ENCODE data around the gene NUCB2.

NUCB2 gene

DNA sequence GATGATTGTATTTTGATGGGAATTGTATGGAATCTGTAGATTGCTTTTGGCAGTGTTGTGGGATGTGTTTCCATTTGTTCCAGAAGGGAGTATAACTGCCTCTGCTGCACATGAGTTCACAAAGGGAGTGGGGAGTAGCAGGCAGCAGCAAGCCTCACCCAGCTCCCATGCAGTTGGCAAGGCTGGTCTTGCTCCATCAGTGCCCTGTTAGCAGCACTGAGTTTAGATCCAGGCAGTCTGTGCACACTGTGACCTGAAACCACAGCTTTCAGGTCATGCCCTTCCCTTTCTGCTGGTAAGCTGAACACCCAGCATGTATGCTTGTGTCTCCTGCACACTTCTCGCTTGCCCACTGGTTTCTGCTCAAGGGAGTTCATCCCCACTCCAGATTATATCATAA is 3.7 kb upstream of the NUCB2 start:
- DNase-seq, result no peak

DNA sequence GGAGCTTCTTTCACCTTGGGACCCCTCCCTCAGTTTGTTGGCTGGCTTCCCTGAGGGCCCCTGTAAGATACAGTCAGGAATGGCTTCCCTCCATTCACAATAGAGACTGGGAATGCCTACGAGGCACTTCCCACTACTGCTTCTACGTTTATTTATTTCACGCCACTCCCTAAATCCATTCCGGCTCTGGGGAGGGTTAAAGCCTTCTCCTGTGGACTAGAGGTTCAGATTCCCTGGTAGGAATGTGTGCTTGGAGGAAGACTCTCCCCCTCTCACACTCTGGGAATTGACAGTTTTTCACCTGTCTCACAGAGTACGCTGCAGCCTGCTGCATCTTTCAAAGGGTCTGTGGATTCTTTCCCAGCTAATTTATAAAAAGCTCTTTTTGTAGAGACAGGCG is 3.3 kb upstream of the NUCB2 start:
- no peak for DNase-seq

- no peak for DNase-seq
These were observed 2.8 kb upstream of the NUCB2 start for GRCh38 chr11:17273668-17274282.

GRCh38 chr11:17275400-17276235 is 921 bp upstream of the NUCB2 start:
- no peak for DNase-seq

GRCh38 chr11:17277024-17277584 is 565 bp downstream of the NUCB2 start:
- peak; percentile 30 for DNase-seq

DNA sequence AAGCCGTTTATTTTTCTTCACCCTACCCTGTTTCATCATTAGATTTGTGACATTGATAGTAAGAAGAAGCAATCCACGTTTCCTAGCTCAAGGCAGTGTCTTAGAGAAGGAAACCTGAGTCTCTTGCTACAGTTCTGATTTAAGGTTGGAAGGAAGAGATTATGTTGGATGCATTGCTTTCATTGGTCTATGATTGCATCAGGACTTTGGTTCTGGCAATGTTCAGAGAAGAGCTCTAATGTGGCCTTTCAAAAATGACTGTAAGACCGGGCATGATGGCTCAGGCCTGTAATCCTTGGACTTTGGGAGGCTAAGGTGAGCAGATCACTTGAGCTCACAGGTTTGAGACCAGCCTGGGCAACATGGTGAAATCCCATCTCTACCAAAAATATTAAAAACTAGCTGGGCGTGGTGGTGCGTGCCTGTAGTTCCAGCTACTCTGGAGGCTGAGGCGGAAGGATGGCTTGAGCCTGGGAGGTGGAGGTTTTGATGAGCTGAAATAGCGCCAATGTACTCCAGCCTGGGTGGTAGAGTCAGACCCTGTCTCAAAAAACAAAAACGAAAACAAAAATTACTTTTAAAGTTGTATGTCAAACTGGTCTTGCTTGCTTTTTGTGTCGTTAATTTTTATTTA is 4.1 kb downstream of the NUCB2 start:
- no peak for DNase-seq

GRCh38 chr11:17286332-17286731 is 9.8 kb downstream of the NUCB2 start:
- no peak for DNase-seq

DNA sequence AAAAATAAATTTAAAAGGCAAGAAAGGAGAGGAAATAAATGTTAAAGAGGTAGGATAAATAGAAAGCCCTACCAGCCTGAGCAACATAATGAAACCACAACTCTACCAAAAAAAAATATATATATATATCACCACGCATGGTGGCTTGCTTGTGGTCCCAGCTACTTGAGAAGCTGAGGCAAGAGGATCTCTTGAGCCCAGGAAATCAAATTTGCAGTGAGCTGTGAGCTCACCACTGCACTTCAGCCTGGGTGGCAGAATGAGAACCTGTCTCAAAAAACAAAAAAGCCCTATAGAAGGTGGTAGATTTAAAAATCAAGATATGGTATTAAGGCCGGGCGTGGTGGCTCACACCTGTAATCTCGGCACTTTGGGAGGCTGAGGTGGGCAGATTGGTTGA is 10.5 kb downstream of the NUCB2 start:
- no peak for DNase-seq

GRCh38 chr11:17291710-17292109 is 15.2 kb downstream of the NUCB2 start:
- DNase-seq, result no peak

DNA sequence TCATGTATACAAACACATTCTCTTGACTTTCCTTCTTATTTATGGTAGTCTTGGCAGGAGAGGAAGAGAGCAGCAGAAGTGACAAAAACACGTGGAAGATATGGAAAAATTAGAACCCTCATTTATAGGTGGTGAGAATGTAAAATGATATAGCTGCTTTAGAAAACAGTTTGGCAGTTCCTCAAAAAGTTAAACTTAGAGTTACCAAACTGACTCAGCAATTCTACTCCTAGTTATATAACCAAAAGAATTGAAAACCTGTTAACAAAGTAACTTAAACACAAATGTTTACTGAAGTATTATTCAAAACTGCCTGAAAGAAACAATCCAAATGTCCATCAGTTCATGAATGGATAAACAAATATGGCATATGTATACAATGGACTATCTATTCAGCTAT is 16.8 kb downstream of the NUCB2 start:
- DNase-seq, result no peak

- no peak for DNase-seq
These were observed 17.5 kb downstream of the NUCB2 start for GRCh38 chr11:17294033-17294432.

DNA sequence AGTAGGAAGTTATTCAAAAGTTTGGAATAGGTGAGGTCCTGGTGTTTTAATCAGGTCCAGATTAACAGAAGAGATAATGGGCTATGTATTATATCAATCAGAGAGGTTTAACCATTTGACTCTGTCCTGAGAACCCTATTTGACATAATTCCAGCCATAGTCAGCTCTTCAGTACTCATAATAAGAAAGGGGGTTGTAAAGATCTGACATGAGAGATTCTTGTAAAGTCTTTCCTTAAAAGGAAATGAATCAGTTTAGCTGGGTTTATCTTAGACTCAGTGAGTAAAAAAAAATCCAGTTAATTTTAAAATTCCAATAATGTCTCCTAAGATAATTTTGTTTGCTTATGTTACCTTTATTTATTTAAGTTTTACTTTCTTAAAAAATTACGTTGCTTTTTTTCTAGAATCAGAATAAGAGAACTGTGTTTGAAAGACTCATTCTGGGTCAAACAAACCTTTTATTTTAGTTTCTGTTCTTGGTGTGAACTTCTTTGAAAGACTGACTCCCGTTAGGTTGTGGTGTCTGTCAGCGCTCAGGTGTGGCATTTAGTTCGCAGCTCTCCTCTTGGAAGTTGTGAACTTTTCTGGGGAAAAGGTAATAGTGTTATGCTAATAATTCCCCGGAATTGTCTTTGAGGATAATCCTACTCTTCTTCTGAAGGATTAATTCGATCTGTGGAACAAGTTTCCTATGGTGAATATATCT is 20.5 kb downstream of the NUCB2 start:
- DNase-seq, result no peak

- no peak for DNase-seq
These were observed 21.8 kb downstream of the NUCB2 start for GRCh38 chr11:17298302-17298701.

GRCh38 chr11:17300372-17300771 is 23.8 kb downstream of the NUCB2 start:
- DNase-seq, result no peak

DNA sequence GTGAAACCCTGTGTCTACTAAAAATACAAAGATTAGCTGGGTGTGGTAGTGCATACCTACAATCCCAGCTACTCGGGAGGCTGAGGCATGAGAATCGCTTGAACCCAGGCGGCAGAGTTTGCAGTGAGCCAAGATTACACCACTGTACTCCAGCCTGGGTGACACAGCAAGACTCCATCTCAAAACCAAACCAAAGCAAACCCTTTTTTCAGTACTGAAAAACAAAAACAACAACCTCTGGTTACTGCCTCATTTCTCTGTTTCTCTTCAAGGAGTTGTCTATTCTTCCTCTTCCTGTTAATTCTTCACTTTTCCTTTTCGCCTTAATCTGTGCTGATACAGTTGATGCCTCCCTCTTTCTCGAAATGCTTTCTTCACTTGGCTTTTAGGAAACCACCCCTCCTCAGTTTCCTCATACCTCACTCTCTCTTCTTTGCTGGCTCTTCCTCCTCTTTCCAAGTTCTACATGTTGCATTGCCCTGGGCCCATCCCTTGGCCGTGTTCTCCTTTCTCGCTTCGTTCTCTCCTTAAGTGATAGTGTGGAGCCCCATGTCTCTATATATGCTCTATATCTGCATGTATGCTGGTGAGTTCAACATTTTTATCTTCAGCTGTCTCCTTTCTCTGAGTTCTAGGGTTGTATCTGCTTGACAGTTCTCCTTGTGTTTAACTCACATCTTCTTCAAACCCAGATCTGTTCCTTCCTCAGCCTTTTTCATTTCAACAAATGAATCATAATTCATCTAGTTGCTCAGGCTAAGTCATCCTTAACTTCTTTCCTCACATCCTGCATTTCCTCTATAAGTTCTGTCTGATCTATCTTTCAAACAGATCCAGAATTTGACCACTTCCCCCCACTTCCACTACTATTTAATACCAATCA is 37.1 kb downstream of the NUCB2 start:
- no peak for DNase-seq

- DNase-seq, result no peak
These were observed 37.7 kb downstream of the NUCB2 start for GRCh38 chr11:17314232-17314547.

GRCh38 chr11:17314904-17315426 is 38.4 kb downstream of the NUCB2 start:
- no peak for DNase-seq

DNA sequence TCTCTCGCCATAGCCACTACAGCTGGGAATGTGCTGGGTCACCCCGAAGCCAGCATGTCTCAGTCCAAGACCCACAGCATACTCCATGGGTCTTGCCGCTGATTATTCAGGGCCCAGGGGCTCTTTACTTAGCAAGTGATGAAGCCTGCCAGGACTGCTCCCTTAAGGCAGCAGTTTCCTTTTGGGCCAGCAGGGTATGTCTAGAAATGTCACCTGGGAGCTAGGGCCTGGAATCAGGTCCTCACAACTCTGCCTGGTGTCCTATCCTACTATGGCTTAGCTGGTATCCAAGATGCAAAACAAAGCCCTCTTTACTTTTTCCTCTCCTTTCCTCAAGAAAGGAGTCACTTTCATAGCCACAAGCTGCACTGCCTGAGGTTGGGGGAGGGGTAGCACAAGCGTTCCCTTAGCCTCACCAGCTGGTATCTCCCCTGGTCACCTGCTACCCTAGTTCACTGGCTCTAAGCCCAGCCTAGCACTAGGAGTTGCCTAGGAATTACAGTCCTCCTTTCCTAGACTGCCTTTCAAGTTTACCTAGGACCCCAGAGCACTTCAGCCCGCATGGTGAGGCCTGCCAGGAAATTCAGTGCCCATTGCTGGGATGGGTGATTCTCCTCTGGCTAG is 52.4 kb downstream of the NUCB2 start:
- no peak for DNase-seq

GRCh38 chr11:17331669-17332068 is 55.1 kb downstream of the NUCB2 start:
- DNase-seq, result no peak

- DNase-seq, result no peak
These were observed 57.5 kb downstream of the NUCB2 start for GRCh38 chr11:17333799-17334586.

DNA sequence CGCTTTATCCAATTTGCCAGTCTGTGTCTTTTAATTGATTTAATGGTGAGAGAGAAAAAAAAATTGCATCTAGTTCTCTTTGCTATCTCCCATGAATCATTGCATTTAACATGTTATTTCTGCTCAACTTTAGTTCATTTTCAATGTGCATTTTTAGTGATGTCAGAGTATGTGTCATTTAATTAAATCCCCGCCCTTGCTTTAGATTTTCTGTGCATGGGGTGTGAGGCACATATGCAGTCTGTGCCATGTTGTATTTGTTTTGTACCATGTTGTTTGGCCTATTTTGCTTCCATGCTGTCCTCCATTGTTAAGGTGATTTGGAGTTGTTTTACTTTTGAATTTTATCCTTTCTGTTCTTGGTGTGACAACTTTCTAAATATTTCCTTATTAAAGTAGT is 66.7 kb downstream of the NUCB2 start:
- DNase-seq, result no peak
